HL-60 (cell line): Measurements from ENCODE around the gene B4GAT1.

Experiments
- DNase-seq, 2 experiments: peaks; one replicate each; pipeline ENCODE4 v3.0.0-alpha.2; 2010 to 2020; ENCODE audit warnings: low read depth in 1 of 2, low spot score in 1 of 2
- H3K27ac ChIP-seq: fragments of 250-450 bp; sonication (Bioruptor Pico); replicated peaks from 2 replicates; pipeline ENCODE4 v1.5.1; 2020; ENCODE audit warnings: mild to moderate bottlenecking, moderate library complexity
- H3K27me3 ChIP-seq: fragments of 250-450 bp; sonication (Bioruptor Pico); 2 replicates; pipeline ENCODE4 v1.5.1; 2021; ENCODE audit warnings: mild to moderate bottlenecking, moderate library complexity; ENCODE audit not compliant: insufficient read depth, poor library complexity, severe bottlenecking
- H3K4me3 ChIP-seq: replicated peaks from 2 replicates; pipeline ENCODE4 v1.5.1; 2011; ENCODE audit warnings: mild to moderate bottlenecking, control low read depth, low read length; ENCODE audit not compliant: insufficient read depth
- CTCF ChIP-seq: IDR thresholded peaks from one replicate; pipeline ENCODE4 v1.5.1; 2011; ENCODE audit warnings: low read length, control low read depth, inconsistent platforms; ENCODE audit not compliant: insufficient read depth
- GABPA ChIP-seq: IDR thresholded peaks from 2 replicates; pipeline ENCODE4 v1.6.1; 2012; ENCODE audit warnings: low read depth
- POLR2AphosphoS5 ChIP-seq: IDR thresholded peaks from 2 replicates; pipeline ENCODE4 v1.6.1; 2012; ENCODE audit warnings: low read depth
- REST ChIP-seq: IDR thresholded peaks from 2 replicates; pipeline ENCODE4 v1.6.1; 2012; ENCODE audit warnings: low read depth; ENCODE audit not compliant: insufficient replicate concordance
- SPI1 ChIP-seq: IDR thresholded peaks from 2 replicates; pipeline ENCODE4 v1.6.1; 2012; ENCODE audit warnings: low read depth, mild to moderate bottlenecking, borderline replicate concordance

Gene B4GAT1

GRCh38 chr11:66314186-66314501, 33.3 kb downstream of the B4GAT1 start:
- Histone ChIP-seq H3K4me3 (no peak overlapping the region), H3K27ac (no peak overlapping the region), H3K27me3 (no peaks in the 10 kb centered on the region)
- TF ChIP-seq REST (no peak), GABPA (no peak), POLR2AphosphoS5 (no peak), CTCF (no peak), SPI1 (no peak)
- DNase-seq: no peak

- Histone ChIP-seq H3K27me3 (no peaks in the 10 kb centered on the region), H3K4me3 (no peak overlapping the region; the same call in 1 of the 2 replicates), H3K27ac (peak overlapping the region; percentile 22; the same call in 1 of the 2 replicates)
- no peak for DNase-seq
- TF ChIP-seq SPI1: no peak
- TF ChIP-seq REST: no peak
- TF ChIP-seq CTCF: no peak
- no peak for TF ChIP-seq POLR2AphosphoS5
- no peak for TF ChIP-seq GABPA
Measured at GRCh38 chr11:66313321-66314185, 33.9 kb downstream of the B4GAT1 start.

GRCh38 chr11:66312549-66313320, 34.7 kb downstream of the B4GAT1 start:
- Histone ChIP-seq H3K27me3 (no peaks in the 10 kb centered on the region), H3K4me3 (peak overlapping the region; percentile 40), H3K27ac (peak overlapping the region; percentile 46)
- TF ChIP-seq CTCF: no peak
- no peak for TF ChIP-seq POLR2AphosphoS5
- no peak for TF ChIP-seq SPI1
- peak; percentile 95 to 98 for DNase-seq
